ENCODE measurements around the gene SHISA7.
"Not testable (repeated sequence)": the region's sequence is repeated elsewhere in the genome, so short reads cannot be mapped to it uniquely, and the experiment has no call there.

Gene SHISA7

GRCh38 chr19:55408533-55408872 is 34.6 kb downstream of the SHISA7 start:
- no peak for DNase-seq

- DNase-seq = peak; percentile 99
These were observed 35.1 kb downstream of the SHISA7 start for GRCh38 chr19:55407800-55408532.

- not testable (repeated sequence) for DNase-seq
These were observed 35.6 kb downstream of the SHISA7 start, which contains the start of gene UBE2S for GRCh38 chr19:55407550-55407799. TSS of gene UBE2S (minus strand) at chr19:55407788. CDS start at chr19:55407589, 199 bp downstream.

GRCh38 chr19:55406826-55407549 is 36.1 kb downstream of the SHISA7 start:
- DNase-seq = no peak

GRCh38 chr19:55406091-55406825 is 36.8 kb downstream of the SHISA7 start:
- DNase-seq = no peak

GRCh38 chr19:55405638-55406037 is 37.5 kb downstream of the SHISA7 start:
- DNase-seq = no peak

GRCh38 chr19:55402509-55402908 is 40.6 kb downstream of the SHISA7 start:
- DNase-seq = no peak

GRCh38 chr19:55401390-55401789 is 41.7 kb downstream of the SHISA7 start:
- DNase-seq = not testable (repeated sequence)

GRCh38 chr19:55400281-55401087 is 42.6 kb downstream of the SHISA7 start:
- no peak for DNase-seq

- no peak for DNase-seq
These were observed 44.7 kb downstream of the SHISA7 start for GRCh38 chr19:55398200-55398925.

- no peak for DNase-seq
These were observed 50.0 kb downstream of the SHISA7 start for GRCh38 chr19:55392820-55393761.

GRCh38 chr19:55391702-55392615 is 51.1 kb downstream of the SHISA7 start:
- no peak for DNase-seq

- DNase-seq = no peak
These were observed 51.9 kb downstream of the SHISA7 start for GRCh38 chr19:55391191-55391670.

- DNase-seq = no peak
These were observed 52.6 kb downstream of the SHISA7 start for GRCh38 chr19:55390461-55390880.

GRCh38 chr19:55389386-55390317 is 53.4 kb downstream of the SHISA7 start:
- no peak for DNase-seq

GRCh38 chr19:55387736-55388497 is 55.2 kb downstream of the SHISA7 start:
- no peak for DNase-seq

- no peak for DNase-seq
These were observed 56.6 kb downstream of the SHISA7 start for GRCh38 chr19:55386493-55386971.
